ENCODE results near the gene PARP16.
"Not testable (repeated sequence)": the region's sequence is repeated elsewhere in the genome, so short reads cannot be mapped to it uniquely, and the experiment has no call there.

Gene PARP16

GRCh38 chr15:65275104-65275727 is 11.5 kb downstream of the PARP16 start:
- DNase-seq: no peak

GRCh38 chr15:65270811-65271545 is 15.7 kb downstream of the PARP16 start:
- not testable (repeated sequence) for DNase-seq

GRCh38 chr15:65268411-65268810 is 18.3 kb downstream of the PARP16 start:
- no peak for DNase-seq

- DNase-seq: no peak
Measured at GRCh38 chr15:65266469-65266868, 20.2 kb downstream of the PARP16 start.

- no peak for DNase-seq
Measured at GRCh38 chr15:65264863-65265430, 21.7 kb downstream of the PARP16 start.

GRCh38 chr15:65263313-65263712 is 23.4 kb downstream of the PARP16 start:
- DNase-seq: no peak

- DNase-seq: no peak
Measured at GRCh38 chr15:65260968-65261367, 25.7 kb downstream of the PARP16 start.

- no peak for DNase-seq
Measured at GRCh38 chr15:65259367-65259797, 27.3 kb downstream of the PARP16 start.

- no peak for DNase-seq
Measured at GRCh38 chr15:65258375-65259262, 28.1 kb downstream of the PARP16 start.

- no peak for DNase-seq
Measured at GRCh38 chr15:65255486-65256140, 31.1 kb downstream of the PARP16 start.

- DNase-seq: no peak
Measured at GRCh38 chr15:65254758-65255157, 31.9 kb downstream of the PARP16 start.

- no peak for DNase-seq
Measured at GRCh38 chr15:65254356-65254755, 32.3 kb downstream of the PARP16 start.

GRCh38 chr15:65249641-65250040 is 37.0 kb downstream of the PARP16 start:
- no peak for DNase-seq

GRCh38 chr15:65248511-65249255 is 38.0 kb downstream of the PARP16 start:
- DNase-seq: no peak

GRCh38 chr15:65246939-65247338 is 39.7 kb downstream of the PARP16 start:
- no peak for DNase-seq

- DNase-seq: no peak
Measured at GRCh38 chr15:65246026-65246714, 40.5 kb downstream of the PARP16 start.

GRCh38 chr15:65245096-65245856 is 41.4 kb downstream of the PARP16 start:
- DNase-seq: no peak

GRCh38 chr15:65244638-65245037 is 42.0 kb downstream of the PARP16 start:
- no peak for DNase-seq

- DNase-seq: not testable (repeated sequence)
Measured at GRCh38 chr15:65236443-65236842, 50.2 kb downstream of the PARP16 start.

- no peak for DNase-seq
Measured at GRCh38 chr15:65233696-65234095, 53.0 kb downstream of the PARP16 start.

Data from CD4-positive, alpha-beta T cell treated with Interleukin-4 for 1 hour (primary cell).